Endothelial cell of umbilical vein (primary cell): Measurements from ENCODE around the gene FBXW4.

Experiments
- CTCF ChIP-seq, 2 donors: IDR thresholded peaks; 1 replicate in 1 of 2; 2 replicates in 1 of 2; pipeline ENCODE4 v1.5.1; 2011; ENCODE audit warnings: low read length in 2 of 2, mild to moderate bottlenecking in 2 of 2, moderate library complexity in 2 of 2, control low read depth in 1 of 2, inconsistent platforms in 1 of 2, low read depth in 1 of 2; ENCODE audit not compliant: insufficient read depth in 1 of 2; ENCODE audit errors: extremely low read depth in 1 of 2
- EZH2 ChIP-seq: IDR thresholded peaks from 2 replicates; pipeline ENCODE4 v1.6.1; 2012; ENCODE audit warnings: borderline replicate concordance, low read depth, mild to moderate bottlenecking, moderate library complexity, low read length, inconsistent platforms; ENCODE audit not compliant: severe bottlenecking
- FOS ChIP-seq: IDR thresholded peaks from 2 replicates; pipeline ENCODE4 v1.6.1; 2011; ENCODE audit warnings: mild to moderate bottlenecking, low read length, moderate library complexity, borderline replicate concordance; ENCODE audit not compliant: insufficient read depth
- POLR2A ChIP-seq: IDR thresholded peaks from 2 replicates; pipeline ENCODE4 v1.6.1; 2012; ENCODE audit warnings: low read depth, mild to moderate bottlenecking, control low read depth, low read length
- POLR2AphosphoS5 ChIP-seq: IDR thresholded peaks from 2 replicates; pipeline ENCODE4 v1.6.1; 2012; ENCODE audit warnings: low read depth, mild to moderate bottlenecking, control low read depth, low read length, moderate library complexity; ENCODE audit not compliant: insufficient read depth

- TF ChIP-seq CTCF (IDR thresholded peaks at IDR 0.05; ENCODE audit: extremely low read depth in 1 of 2, insufficient read depth in 1 of 2, low read depth in 1 of 2, low read length in 2 of 2): no peak
- no peak for TF ChIP-seq POLR2A
- TF ChIP-seq POLR2AphosphoS5: no peak
- no peak for TF ChIP-seq EZH2
- TF ChIP-seq FOS: no peak
Measured at GRCh38 chr10:101639141-101639900, 55.6 kb downstream of the FBXW4 start.
